Progenitor cell of endocrine pancreas (in vitro differentiated cells): ENCODE measurements around the gene ME3. TPM values are rescaled to one million over a fixed set of nuclear protein-coding genes. Genes with fewer than 3 reads are reported as not detected.

Experiments used
- DNase-seq: peaks from one replicate; pipeline ENCODE4 v3.0.0; 2021; ENCODE audit warnings: low spot score; ENCODE audit not compliant: unreplicated experiment
- H3K27ac Mint-ChIP-seq: 2 replicates; pipeline ENCODE4 v1.8.0; 2021; ENCODE audit warnings: mild to moderate bottlenecking, moderate library complexity, mixed read lengths
- H3K27me3 Mint-ChIP-seq: 2 replicates; pipeline ENCODE4 v1.8.0; 2021; ENCODE audit warnings: mixed read lengths
- H3K36me3 Mint-ChIP-seq: 2 replicates; pipeline ENCODE4 v1.8.0; 2022; ENCODE audit warnings: mixed read lengths; ENCODE audit not compliant: insufficient read depth
- H3K4me1 Mint-ChIP-seq: 2 replicates; pipeline ENCODE4 v1.8.0; 2021; ENCODE audit warnings: low read depth, mixed read lengths
- H3K4me3 Mint-ChIP-seq: 2 replicates; pipeline ENCODE4 v1.8.0; 2021; ENCODE audit warnings: low read depth, mild to moderate bottlenecking, moderate library complexity, mixed read lengths
- H3K9me3 Mint-ChIP-seq: 2 replicates; pipeline ENCODE4 v1.8.0; 2021; ENCODE audit warnings: low read depth, mixed read lengths
- CTCF ChIP-seq: fragments of 200-600 bp; sonication (generic); IDR thresholded peaks from one replicate; pipeline ENCODE4 v1.5.0; 2021; ENCODE audit warnings: antibody characterized with exemption, mild to moderate bottlenecking; ENCODE audit not compliant: unreplicated experiment
- total RNA-seq: library from RNA; stranded (reverse); gene quantifications from 2 replicates; pipeline ENCODE4 v1.2.1, GENCODE V29; 2021

ME3 gene
- total RNA-seq, 1 donor from 2014 or later = 8.6 TPM

GRCh38 chr11:86693518-86693917 is 21.1 kb upstream of the ME3 start:
- TF ChIP-seq CTCF = no peak
- H3K4me3 Mint-ChIP-seq = no peak overlapping the region
- peaks cover 51% of the 10 kb centered on the region for H3K27me3 Mint-ChIP-seq

GRCh38 chr11:86692746-86693145 is 20.3 kb upstream of the ME3 start:
- H3K9me3 Mint-ChIP-seq = no peaks in the 10 kb centered on the region
- H3K36me3 Mint-ChIP-seq = no peaks in the 10 kb centered on the region
- no peak for DNase-seq
- H3K27ac Mint-ChIP-seq = no peak overlapping the region
- no peak overlapping the region for H3K4me3 Mint-ChIP-seq
- H3K4me1 Mint-ChIP-seq = peaks cover 3% of the 10 kb centered on the region
- TF ChIP-seq CTCF = no peak
- H3K27me3 Mint-ChIP-seq = peaks cover 48% of the 10 kb centered on the region

More at GRCh38 chr11:86693518-86693917, 21.1 kb upstream of the ME3 start:
- DNase-seq = no peak
- Mint-ChIP-seq H3K4me1 (peaks cover 3% of the 10 kb centered on the region), H3K9me3 (no peaks in the 10 kb centered on the region), H3K36me3 (no peaks in the 10 kb centered on the region), H3K27ac (no peak overlapping the region)

- Mint-ChIP-seq H3K27ac (no peak overlapping the region), H3K4me1 (peaks cover 3% of the 10 kb centered on the region), H3K4me3 (no peak overlapping the region), H3K27me3 (peaks cover 44% of the 10 kb centered on the region), H3K9me3 (no peaks in the 10 kb centered on the region), H3K36me3 (no peaks in the 10 kb centered on the region)
- DNase-seq = no peak
- no peak for TF ChIP-seq CTCF
Observed at GRCh38 chr11:86692317-86692716, 19.9 kb upstream of the ME3 start.

GRCh38 chr11:86688398-86689179 is 16.2 kb upstream of the ME3 start:
- H3K4me3 Mint-ChIP-seq = no peak overlapping the region
- H3K9me3 Mint-ChIP-seq = no peaks in the 10 kb centered on the region
- H3K27ac Mint-ChIP-seq = no peak overlapping the region
- no peak for DNase-seq
- no peak for TF ChIP-seq CTCF
- no peaks in the 10 kb centered on the region for H3K36me3 Mint-ChIP-seq
- peaks cover 3% of the 10 kb centered on the region for H3K4me1 Mint-ChIP-seq
- peaks cover 29% of the 10 kb centered on the region for H3K27me3 Mint-ChIP-seq

- peaks cover 3% of the 10 kb centered on the region for H3K4me1 Mint-ChIP-seq
- H3K36me3 Mint-ChIP-seq = no peaks in the 10 kb centered on the region
- DNase-seq = no peak
- no peak overlapping the region for H3K4me3 Mint-ChIP-seq
- no peak overlapping the region for H3K27ac Mint-ChIP-seq
- H3K27me3 Mint-ChIP-seq = peaks cover 30% of the 10 kb centered on the region
- no peaks in the 10 kb centered on the region for H3K9me3 Mint-ChIP-seq
- TF ChIP-seq CTCF = no peak
Observed at GRCh38 chr11:86687185-86687778, 14.9 kb upstream of the ME3 start.
